ENCODE data around the gene LGR4. TPM values are rescaled to one million over a fixed set of nuclear protein-coding genes. Genes with fewer than 3 reads are reported as not detected.
"Not testable (repeated sequence)": the region's sequence is repeated elsewhere in the genome, so short reads cannot be mapped to it uniquely, and the experiment has no call there.

Gene LGR4
- total and polyA plus RNA-seq, 10 donors: 1.5 to 47.2 (median 27.0) TPM

GRCh38 chr11:27339941-27340340, 132.6 kb downstream of the LGR4 start:
- intact Hi-C loops (cut with DNase I; ENCODE audit: low total_unique reads): no loop called here
- H3K27me3 ChIP-seq (replicated peaks in 1 of 7): no peaks in the 10 kb centered on the region
- H3K27ac ChIP-seq: no peak overlapping the region
- H3K9me3 ChIP-seq: no peaks in the 10 kb centered on the region
- 82 to 93% (median 88%) methylated on average over 3 of the region's 3 CpGs for WGBS, 5 donors
- DNase-seq: no peak
- H3K4me1 ChIP-seq: no peaks in the 10 kb centered on the region
- H3K36me3 ChIP-seq: peaks cover 0 to 12% (median 0%) of the 10 kb centered on the region in 6 donors
- TF ChIP-seq POLR2AphosphoS5 (IDR thresholded peaks at IDR 0.05) (no peak), CTCF (IDR thresholded peaks at IDR 0.05 in 8 of 11, conservative IDR thresholded peaks at IDR 0.05 in 3 of 11) (no peak), POLR2A (IDR thresholded peaks at IDR 0.05) (no peak)
- H3K4me3 ChIP-seq: no peak overlapping the region

- H3K27ac ChIP-seq; H3K4me1 ChIP-seq; intact Hi-C loops (cut with DNase I; ENCODE audit: low total_unique reads); DNase-seq; H3K36me3 ChIP-seq; H3K9me3 ChIP-seq; H3K4me3 ChIP-seq; H3K27me3 ChIP-seq (replicated peaks in 1 of 7): not testable (repeated sequence)
- 92 to 100% (median 98%) methylated on average over 4 of the region's 4 CpGs for WGBS, 5 donors
Observed at GRCh38 chr11:27334764-27335163, 137.8 kb downstream of the LGR4 start.

- H3K36me3 ChIP-seq: no peaks in the 10 kb centered on the region
- H3K27ac ChIP-seq: no peak overlapping the region
- no peak for DNase-seq
- TF ChIP-seq POLR2A (IDR thresholded peaks at IDR 0.05) (no peak), POLR2AphosphoS5 (IDR thresholded peaks at IDR 0.05) (no peak), CTCF (IDR thresholded peaks at IDR 0.05 in 8 of 11, conservative IDR thresholded peaks at IDR 0.05 in 3 of 11) (no peak)
- intact Hi-C loops (cut with DNase I; ENCODE audit: low total_unique reads): no loop called here
- peaks cover 0 to under 1% (median 0%) of the 10 kb centered on the region in 8 donors for H3K9me3 ChIP-seq
- H3K27me3 ChIP-seq (replicated peaks in 1 of 7): no peaks in the 10 kb centered on the region
- 64 to 85% (median 79%) methylated on average over 2 of the region's 2 CpGs for WGBS, 5 donors
- H3K4me3 ChIP-seq: no peak overlapping the region
- H3K4me1 ChIP-seq: no peaks in the 10 kb centered on the region
Observed at GRCh38 chr11:27331981-27332380, 140.6 kb downstream of the LGR4 start.

GRCh38 chr11:27330633-27331270, 141.8 kb downstream of the LGR4 start:
- H3K4me3 ChIP-seq: no peak overlapping the region
- no peaks in the 10 kb centered on the region for H3K4me1 ChIP-seq
- no peak for TF ChIP-seq POLR2A (IDR thresholded peaks at IDR 0.05)
- TF ChIP-seq POLR2AphosphoS5 (IDR thresholded peaks at IDR 0.05): no peak
- no peak for TF ChIP-seq CTCF (IDR thresholded peaks at IDR 0.05 in 8 of 11, conservative IDR thresholded peaks at IDR 0.05 in 3 of 11)
- no peak overlapping the region for H3K27ac ChIP-seq
- H3K9me3 ChIP-seq: peaks cover 0 to 12% (median 7%) of the 10 kb centered on the region in 8 donors
- intact Hi-C loops (cut with DNase I; ENCODE audit: low total_unique reads): no loop called here
- no peaks in the 10 kb centered on the region for H3K36me3 ChIP-seq
- WGBS, 5 donors: 88 to 100% (median 95%) methylated on average over 1 of the region's 1 CpG
- DNase-seq: no peak
- H3K27me3 ChIP-seq (replicated peaks in 1 of 7): no peaks in the 10 kb centered on the region
